ENCODE data around the gene THSD7A. TPM values are rescaled to one million over a fixed set of nuclear protein-coding genes. Genes with fewer than 3 reads are reported as not detected.

The THSD7A gene
- total RNA-seq, 4 donors from 2014 or later = 0.30 to 2.6 (median 1.4) TPM

DNA sequence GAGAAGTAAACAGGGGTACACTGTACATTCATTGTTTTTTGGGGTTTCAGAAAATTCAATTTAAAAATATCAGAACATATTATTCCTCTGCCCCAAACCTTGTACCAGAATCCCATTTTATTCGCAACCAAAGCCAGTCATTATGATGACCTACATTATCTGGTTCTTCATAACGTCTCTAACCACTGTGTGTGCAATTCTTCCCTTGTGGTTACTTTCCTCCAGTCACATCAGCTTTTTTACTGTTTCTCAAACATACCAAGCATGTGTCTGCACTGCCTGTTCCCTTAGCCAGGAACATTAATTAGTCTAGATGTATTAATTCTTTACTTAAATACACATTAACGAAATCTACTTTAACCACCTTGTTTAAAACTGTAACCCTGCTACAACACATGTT, 64.8 kb downstream of the THSD7A start:
- WGBS, 2 donors = 78 to 82% methylated on average over 3 of the region's 3 CpGs
- no peak for DNase-seq (ENCODE audit: low spot score in 2 of 2)
- H3K4me3 ChIP-seq (ENCODE audit: low read depth, poor library complexity, severe bottlenecking) = no peak overlapping the region
- intact Hi-C loops (cut with DNase I; ENCODE audit: low total_unique reads) = no loop called here
- no peak for TF ChIP-seq POLR2A (IDR thresholded peaks at IDR 0.05)
- TF ChIP-seq, protein P1, sequence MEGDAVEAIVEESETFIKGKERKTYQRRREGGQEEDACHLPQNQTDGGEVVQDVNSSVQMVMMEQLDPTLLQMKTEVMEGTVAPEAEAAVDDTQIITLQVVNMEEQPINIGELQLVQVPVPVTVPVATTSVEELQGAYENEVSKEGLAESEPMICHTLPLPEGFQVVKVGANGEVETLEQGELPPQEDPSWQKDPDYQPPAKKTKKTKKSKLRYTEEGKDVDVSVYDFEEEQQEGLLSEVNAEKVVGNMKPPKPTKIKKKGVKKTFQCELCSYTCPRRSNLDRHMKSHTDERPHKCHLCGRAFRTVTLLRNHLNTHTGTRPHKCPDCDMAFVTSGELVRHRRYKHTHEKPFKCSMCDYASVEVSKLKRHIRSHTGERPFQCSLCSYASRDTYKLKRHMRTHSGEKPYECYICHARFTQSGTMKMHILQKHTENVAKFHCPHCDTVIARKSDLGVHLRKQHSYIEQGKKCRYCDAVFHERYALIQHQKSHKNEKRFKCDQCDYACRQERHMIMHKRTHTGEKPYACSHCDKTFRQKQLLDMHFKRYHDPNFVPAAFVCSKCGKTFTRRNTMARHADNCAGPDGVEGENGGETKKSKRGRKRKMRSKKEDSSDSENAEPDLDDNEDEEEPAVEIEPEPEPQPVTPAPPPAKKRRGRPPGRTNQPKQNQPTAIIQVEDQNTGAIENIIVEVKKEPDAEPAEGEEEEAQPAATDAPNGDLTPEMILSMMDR (IDR thresholded peaks at IDR 0.05) = no peak

DNA sequence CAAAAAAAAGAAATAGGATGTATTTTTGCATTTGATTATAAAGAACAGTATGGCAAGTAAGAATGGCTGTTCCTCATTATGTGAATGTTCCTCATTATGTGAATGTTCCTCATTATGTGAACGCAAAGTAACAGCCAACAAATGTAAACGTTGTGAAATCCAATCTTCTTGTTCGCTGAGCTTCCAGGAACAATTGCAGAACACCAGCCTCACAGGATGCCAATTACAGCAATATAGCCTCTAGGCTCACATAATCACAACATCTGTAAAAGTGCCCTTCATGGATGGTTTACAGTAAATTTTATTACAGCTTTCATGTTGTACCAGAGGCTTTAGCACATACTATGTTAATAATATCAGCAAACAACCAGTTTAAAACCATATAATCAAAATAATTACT, 71.6 kb downstream of the THSD7A start:
- TF ChIP-seq POLR2A (IDR thresholded peaks at IDR 0.05) = no peak
- TF ChIP-seq, protein P1 (IDR thresholded peaks at IDR 0.05) = no peak
- intact Hi-C loops (cut with DNase I; ENCODE audit: low total_unique reads) = no loop called here
- DNase-seq (ENCODE audit: low spot score in 2 of 2) = no peak
- H3K4me3 ChIP-seq (ENCODE audit: low read depth, poor library complexity, severe bottlenecking) = no peak overlapping the region
- 12% methylated on average over 3 of the region's 3 CpGs for WGBS, 2 donors

DNA sequence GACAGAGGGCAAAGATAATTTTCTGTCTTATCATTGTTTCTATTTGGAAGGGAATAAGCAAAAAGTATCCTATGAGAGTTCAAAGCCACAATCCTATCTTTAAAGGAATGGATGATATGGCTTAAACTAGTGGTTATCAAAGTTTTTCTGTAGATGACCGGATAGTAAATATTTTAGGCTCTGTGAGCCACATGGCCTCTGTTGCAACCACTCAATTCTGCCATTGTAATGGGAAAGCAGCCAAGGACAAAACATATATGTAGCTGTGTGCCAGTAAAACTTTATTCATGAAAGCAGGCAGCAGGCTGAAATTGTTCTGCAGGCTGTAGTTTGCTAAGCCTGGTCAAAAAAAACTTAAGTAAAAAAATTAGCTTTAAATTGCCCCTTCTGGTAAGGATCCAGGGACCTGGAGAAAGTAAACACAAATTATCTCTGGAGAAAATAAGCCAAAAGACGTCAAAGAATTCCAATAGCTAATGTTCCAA, 73.3 kb downstream of the THSD7A start:
- no peak overlapping the region for H3K4me3 ChIP-seq (ENCODE audit: low read depth, poor library complexity, severe bottlenecking)
- intact Hi-C loops (cut with DNase I; ENCODE audit: low total_unique reads) = no loop called here
- 58 to 68% methylated on average over 2 of the region's 2 CpGs for WGBS, 2 donors
- TF ChIP-seq POLR2A (IDR thresholded peaks at IDR 0.05) = no peak
- TF ChIP-seq, protein P1 (IDR thresholded peaks at IDR 0.05) = no peak
- no peak for DNase-seq (ENCODE audit: low spot score in 2 of 2)

DNA sequence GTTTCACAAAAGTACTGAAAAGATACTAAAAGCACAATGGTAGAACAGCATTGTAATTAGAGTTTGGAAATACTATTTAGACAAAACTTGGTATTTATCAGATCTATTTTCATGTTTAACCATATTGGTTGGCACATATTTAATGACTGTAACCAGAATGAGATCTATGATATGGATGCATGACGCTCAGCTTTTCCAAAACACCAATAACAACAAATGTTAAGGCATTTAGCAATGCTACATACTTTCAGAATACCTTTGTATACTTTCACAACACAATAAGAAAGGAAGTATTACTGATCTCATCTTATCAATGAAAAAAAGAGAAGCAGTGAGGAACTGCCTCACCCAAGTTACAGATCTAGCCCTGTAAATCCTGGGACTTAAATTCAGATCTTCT, 74.8 kb downstream of the THSD7A start:
- no peak for TF ChIP-seq POLR2A (IDR thresholded peaks at IDR 0.05)
- TF ChIP-seq, protein P1 (IDR thresholded peaks at IDR 0.05) = no peak
- H3K4me3 ChIP-seq (ENCODE audit: low read depth, poor library complexity, severe bottlenecking) = no peak overlapping the region
- 78 to 90% methylated on average over 1 of the region's 1 CpG for WGBS, 2 donors
- no peak for DNase-seq (ENCODE audit: low spot score in 2 of 2)
- intact Hi-C loops (cut with DNase I; ENCODE audit: low total_unique reads) = no loop called here

DNA sequence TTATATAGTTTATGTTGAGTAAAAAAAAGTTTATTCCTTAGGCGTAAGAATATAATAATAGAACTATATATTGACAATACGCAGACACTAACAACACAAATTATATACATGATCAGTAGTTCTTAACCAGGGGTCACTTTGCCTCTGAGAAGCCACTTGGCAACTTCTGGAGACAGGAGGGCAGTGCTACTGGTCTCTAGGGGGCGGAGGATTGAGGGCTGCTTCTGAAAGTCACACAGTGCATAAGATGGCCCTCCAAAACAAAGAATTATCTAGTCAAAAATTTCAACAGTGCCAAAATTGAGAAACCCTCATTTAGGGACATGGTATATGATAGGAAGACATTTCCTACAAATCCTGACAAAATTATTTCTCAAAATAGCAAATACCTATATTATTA, 77.1 kb downstream of the THSD7A start:
- DNase-seq (ENCODE audit: low spot score in 2 of 2) = no peak
- no peak overlapping the region for H3K4me3 ChIP-seq (ENCODE audit: low read depth, poor library complexity, severe bottlenecking)
- intact Hi-C loops (cut with DNase I; ENCODE audit: low total_unique reads) = no loop called here
- WGBS, 2 donors = 93% methylated on average over 3 of the region's 3 CpGs
- TF ChIP-seq POLR2A (IDR thresholded peaks at IDR 0.05) = no peak
- TF ChIP-seq, protein P1 (IDR thresholded peaks at IDR 0.05) = no peak

DNA sequence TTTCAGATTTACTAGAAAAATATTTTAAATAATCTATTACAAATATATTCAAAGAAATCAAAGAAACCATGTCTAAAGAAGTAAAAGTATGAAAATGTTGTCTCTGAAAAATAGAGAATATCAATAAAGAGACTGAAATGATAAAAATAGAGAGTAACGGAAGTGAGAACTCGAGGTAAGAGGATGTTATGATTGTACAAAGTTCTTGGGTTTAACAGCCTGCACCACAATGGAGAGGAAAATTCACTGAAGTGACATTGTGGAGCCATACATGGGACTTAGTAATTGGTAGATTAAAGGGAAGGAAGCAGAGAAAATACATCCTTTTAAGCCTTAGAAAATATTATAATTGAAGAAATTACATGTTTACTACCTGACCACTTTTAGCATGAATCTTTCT, 77.9 kb downstream of the THSD7A start:
- intact Hi-C loops (cut with DNase I; ENCODE audit: low total_unique reads) = no loop called here
- no peak for DNase-seq (ENCODE audit: low spot score in 2 of 2)
- 83 to 87% methylated on average over 2 of the region's 2 CpGs for WGBS, 2 donors
- TF ChIP-seq, protein P1 (IDR thresholded peaks at IDR 0.05) = no peak
- no peak for TF ChIP-seq POLR2A (IDR thresholded peaks at IDR 0.05)
- no peak overlapping the region for H3K4me3 ChIP-seq (ENCODE audit: low read depth, poor library complexity, severe bottlenecking)

All from lower leg skin (tissue), 4 donors.